ENCODE measurements around the gene NDUFA8.

The NDUFA8 gene

GRCh38 chr9:122159026-122159924, at the start of gene NDUFA8, which contains the start of gene MORN5:
Gene NDUFA8, minus strand, starts transcription at chr9:122159779. Its CDS starts 102 bp downstream, at chr9:122159677.
Gene MORN5, plus strand, starts transcription at chr9:122159908. Its CDS starts 65 bp downstream, at chr9:122159973.
- no peak for TF ChIP-seq CTCF (IDR thresholded peaks at IDR 0.05; ENCODE audit: low read depth, low read length)
- peak within 1 kb of the TSS; percentile 97 for H3K4me3 ChIP-seq (ENCODE audit: low read depth, low read length)

- TF ChIP-seq CTCF (IDR thresholded peaks at IDR 0.05; ENCODE audit: low read depth, low read length): no peak
- no peak overlapping the region for H3K4me3 ChIP-seq (ENCODE audit: low read depth, low read length)
Measured at GRCh38 chr9:122207096-122207495, 47.5 kb upstream of the NDUFA8 start.

GRCh38 chr9:122206118-122207046, 46.8 kb upstream of the NDUFA8 start:
- TF ChIP-seq CTCF (IDR thresholded peaks at IDR 0.05; ENCODE audit: low read depth, low read length): no peak
- no peak overlapping the region for H3K4me3 ChIP-seq (ENCODE audit: low read depth, low read length)

GRCh38 chr9:122205176-122205575, 45.6 kb upstream of the NDUFA8 start:
- no peak for TF ChIP-seq CTCF (IDR thresholded peaks at IDR 0.05; ENCODE audit: low read depth, low read length)
- H3K4me3 ChIP-seq (ENCODE audit: low read depth, low read length): no peak overlapping the region

- TF ChIP-seq CTCF (IDR thresholded peaks at IDR 0.05; ENCODE audit: low read depth, low read length): no peak
- no peak overlapping the region for H3K4me3 ChIP-seq (ENCODE audit: low read depth, low read length)
Measured at GRCh38 chr9:122204491-122204890, 44.9 kb upstream of the NDUFA8 start.

- TF ChIP-seq CTCF (IDR thresholded peaks at IDR 0.05; ENCODE audit: low read depth, low read length): no peak
- no peak overlapping the region for H3K4me3 ChIP-seq (ENCODE audit: low read depth, low read length)
Measured at GRCh38 chr9:122204055-122204454, 44.5 kb upstream of the NDUFA8 start.

Measured in WI38 (cell line).